Measurements from ENCODE around the gene PARD3. TPM values are rescaled to one million over a fixed set of nuclear protein-coding genes. Genes with fewer than 3 reads are reported as not detected.

Gene PARD3
- total RNA-seq (2022; extraction: Qiagen RNA extraction; ENCODE audit: low read depth) = 62.4 to 85.0 TPM (median 68.7 TPM) in 5 replicates

DNA sequence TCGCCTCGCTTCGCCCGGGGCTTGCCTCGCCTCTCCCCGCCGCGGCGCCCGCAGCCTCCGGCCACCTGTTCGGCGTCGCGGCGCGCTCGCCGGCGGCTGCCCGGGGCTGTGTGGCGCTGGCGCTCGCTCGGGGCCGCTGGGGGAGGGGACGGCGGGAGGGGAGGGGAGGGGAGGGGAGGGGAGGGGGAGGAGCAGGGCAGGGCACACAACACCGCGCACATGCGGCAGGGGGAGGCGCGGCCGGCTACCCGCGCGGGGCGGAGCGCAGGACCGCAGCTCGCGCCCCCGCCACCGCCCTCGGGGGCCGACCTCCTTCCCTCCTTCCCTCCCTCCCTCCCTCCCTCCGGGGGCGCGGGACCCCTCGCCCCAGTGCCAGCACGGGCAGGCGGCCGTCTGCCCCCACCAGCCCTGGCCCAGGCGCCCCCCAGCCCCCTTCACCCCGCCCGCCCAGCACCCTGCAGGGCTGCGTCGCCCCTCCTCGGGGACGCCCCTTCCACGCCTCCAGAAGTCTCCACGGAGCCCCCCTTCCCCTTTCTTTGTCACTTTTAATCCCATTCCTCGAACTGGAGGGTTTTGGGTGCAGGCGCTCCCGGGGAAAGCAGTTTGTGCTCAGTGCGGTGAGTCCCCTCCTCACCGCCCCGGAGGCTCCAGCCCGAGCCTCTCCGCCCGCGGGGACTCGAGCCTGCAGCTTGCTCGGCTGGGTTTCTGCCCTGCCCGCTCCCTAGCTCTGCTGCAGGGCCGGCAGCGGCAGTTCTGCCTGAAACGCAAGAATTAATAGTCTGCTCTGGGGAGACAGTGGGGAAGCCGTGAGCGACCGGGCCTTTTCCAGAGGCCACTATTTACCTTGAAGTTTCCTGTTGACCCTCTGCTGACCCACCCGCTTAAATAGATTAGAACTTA, at the start of gene PARD3:
Gene PARD3 (minus strand): TSS at position 112 of the 900 bp plus-strand sequence. CDS start 301 bp downstream, outside the sequence.

